GM10266 (cell line): ENCODE results near the gene RAB38.
A peak's percentile ranks its signal among the peaks of the same experiment; 100 is the strongest.

Experiments used
- DNase-seq: peaks from one replicate; pipeline ENCODE4 v3.0.0; 2012; ENCODE audit errors: extremely low spot score
- TF ChIP-seq, protein P1 (sequence below): IDR thresholded peaks from 2 replicates; pipeline ENCODE4 v1.5.1; 2012; ENCODE audit warnings: mild to moderate bottlenecking, low read depth; ENCODE audit not compliant: control insufficient read depth, insufficient read depth; ENCODE audit errors: missing control alignments

The RAB38 gene

GRCh38 chr11:88105526-88105925 lies 69.7 kb downstream of the RAB38 start:
- DNase-seq, result no peak
- TF ChIP-seq, protein P1, sequence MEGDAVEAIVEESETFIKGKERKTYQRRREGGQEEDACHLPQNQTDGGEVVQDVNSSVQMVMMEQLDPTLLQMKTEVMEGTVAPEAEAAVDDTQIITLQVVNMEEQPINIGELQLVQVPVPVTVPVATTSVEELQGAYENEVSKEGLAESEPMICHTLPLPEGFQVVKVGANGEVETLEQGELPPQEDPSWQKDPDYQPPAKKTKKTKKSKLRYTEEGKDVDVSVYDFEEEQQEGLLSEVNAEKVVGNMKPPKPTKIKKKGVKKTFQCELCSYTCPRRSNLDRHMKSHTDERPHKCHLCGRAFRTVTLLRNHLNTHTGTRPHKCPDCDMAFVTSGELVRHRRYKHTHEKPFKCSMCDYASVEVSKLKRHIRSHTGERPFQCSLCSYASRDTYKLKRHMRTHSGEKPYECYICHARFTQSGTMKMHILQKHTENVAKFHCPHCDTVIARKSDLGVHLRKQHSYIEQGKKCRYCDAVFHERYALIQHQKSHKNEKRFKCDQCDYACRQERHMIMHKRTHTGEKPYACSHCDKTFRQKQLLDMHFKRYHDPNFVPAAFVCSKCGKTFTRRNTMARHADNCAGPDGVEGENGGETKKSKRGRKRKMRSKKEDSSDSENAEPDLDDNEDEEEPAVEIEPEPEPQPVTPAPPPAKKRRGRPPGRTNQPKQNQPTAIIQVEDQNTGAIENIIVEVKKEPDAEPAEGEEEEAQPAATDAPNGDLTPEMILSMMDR, result no peak

DNA sequence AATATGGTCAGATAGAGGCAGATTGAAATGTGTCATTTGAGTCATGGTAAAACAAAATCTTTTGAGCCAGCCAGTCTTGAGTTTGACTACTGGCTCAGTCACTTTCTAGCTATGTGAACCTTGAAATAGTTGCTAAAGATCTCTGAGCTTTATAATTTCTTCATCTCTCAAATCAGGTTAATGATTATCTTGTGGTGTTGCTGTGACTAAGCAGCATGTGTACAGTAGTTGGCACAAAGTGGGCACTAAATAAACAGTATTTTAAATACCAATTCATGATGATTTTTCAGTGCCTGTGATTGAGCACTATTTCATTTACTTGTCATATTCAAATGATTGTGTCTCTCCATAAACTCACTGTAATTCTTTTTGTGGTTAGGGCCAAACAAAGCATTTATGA lies 70.8 kb downstream of the RAB38 start:
- no peak for DNase-seq
- TF ChIP-seq, protein P1, result no peak

- DNase-seq, result peak; percentile 51
- TF ChIP-seq, protein P1, result peak; percentile 70
Observed at GRCh38 chr11:88103337-88104206, 71.7 kb downstream of the RAB38 start.

- no peak for DNase-seq
- TF ChIP-seq, protein P1, result no peak
Observed at GRCh38 chr11:88102598-88102934, 72.7 kb downstream of the RAB38 start.

DNA sequence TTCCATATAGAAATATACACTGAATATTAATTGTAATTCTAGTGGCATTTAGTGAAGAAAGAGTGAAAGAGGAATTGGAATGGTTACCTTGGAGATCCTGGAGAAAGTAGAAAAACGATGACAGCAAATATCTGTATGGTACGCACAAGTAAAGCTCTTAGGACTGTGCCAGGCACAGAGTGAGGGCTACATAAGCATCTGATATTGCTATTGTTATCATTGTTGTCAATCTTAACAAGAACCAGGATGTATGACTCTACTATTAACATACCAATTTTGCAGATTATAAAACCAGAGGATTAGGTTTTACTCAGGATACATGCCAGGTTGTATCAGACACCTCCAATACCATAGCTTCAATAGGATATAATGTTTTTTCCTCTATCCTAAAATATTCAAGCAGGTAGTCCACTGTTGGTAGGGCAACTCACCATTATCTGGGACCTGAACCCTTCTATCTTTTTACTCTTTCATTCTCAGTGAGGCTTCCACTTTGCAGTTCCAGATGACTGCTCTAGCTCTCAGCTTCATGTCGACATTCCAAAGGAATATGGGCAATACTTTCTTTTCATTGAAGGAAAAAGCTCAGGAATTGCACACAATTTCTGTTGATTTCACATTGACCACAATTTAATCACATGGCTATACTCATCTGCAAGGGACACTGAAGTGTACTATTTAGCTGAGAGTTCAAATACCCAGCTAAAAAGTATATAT lies 73.2 kb downstream of the RAB38 start:
- TF ChIP-seq, protein P1, result no peak
- DNase-seq, result no peak

GRCh38 chr11:88100151-88100550 lies 75.1 kb downstream of the RAB38 start:
- TF ChIP-seq, protein P1, result no peak
- no peak for DNase-seq

GRCh38 chr11:88098289-88098688 lies 77.0 kb downstream of the RAB38 start:
- TF ChIP-seq, protein P1, result no peak
- no peak for DNase-seq
